ENCODE measurements around the gene C1orf52.

Gene C1orf52

GRCh38 chr1:85219853-85220610, 39.4 kb downstream of the C1orf52 start:
- TF ChIP-seq, protein P1, sequence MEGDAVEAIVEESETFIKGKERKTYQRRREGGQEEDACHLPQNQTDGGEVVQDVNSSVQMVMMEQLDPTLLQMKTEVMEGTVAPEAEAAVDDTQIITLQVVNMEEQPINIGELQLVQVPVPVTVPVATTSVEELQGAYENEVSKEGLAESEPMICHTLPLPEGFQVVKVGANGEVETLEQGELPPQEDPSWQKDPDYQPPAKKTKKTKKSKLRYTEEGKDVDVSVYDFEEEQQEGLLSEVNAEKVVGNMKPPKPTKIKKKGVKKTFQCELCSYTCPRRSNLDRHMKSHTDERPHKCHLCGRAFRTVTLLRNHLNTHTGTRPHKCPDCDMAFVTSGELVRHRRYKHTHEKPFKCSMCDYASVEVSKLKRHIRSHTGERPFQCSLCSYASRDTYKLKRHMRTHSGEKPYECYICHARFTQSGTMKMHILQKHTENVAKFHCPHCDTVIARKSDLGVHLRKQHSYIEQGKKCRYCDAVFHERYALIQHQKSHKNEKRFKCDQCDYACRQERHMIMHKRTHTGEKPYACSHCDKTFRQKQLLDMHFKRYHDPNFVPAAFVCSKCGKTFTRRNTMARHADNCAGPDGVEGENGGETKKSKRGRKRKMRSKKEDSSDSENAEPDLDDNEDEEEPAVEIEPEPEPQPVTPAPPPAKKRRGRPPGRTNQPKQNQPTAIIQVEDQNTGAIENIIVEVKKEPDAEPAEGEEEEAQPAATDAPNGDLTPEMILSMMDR (IDR thresholded peaks at IDR 0.05; ENCODE audit: insufficient read depth, low read length) = no peak
- no peak for TF ChIP-seq GABPA (IDR thresholded peaks at IDR 0.05; ENCODE audit: low read depth)
- TF ChIP-seq REST (IDR thresholded peaks at IDR 0.05; ENCODE audit: insufficient replicate concordance, low read depth) = no peak
- TF ChIP-seq SPI1 (IDR thresholded peaks at IDR 0.05; ENCODE audit: borderline replicate concordance, low read depth) = no peak
- no peak for TF ChIP-seq POLR2AphosphoS5 (IDR thresholded peaks at IDR 0.05; ENCODE audit: low read depth)
- Histone ChIP-seq H3K27me3 (ENCODE audit: insufficient read depth, poor library complexity, severe bottlenecking) (peaks cover 2% of the 10 kb centered on the region), H3K27ac (replicated peaks) (no peak overlapping the region), H3K4me3 (replicated peaks; ENCODE audit: insufficient read depth, low read length) (no peak overlapping the region)
- no peak for DNase-seq (ENCODE audit: low read depth in 1 of 2, low spot score in 1 of 2)

DNA sequence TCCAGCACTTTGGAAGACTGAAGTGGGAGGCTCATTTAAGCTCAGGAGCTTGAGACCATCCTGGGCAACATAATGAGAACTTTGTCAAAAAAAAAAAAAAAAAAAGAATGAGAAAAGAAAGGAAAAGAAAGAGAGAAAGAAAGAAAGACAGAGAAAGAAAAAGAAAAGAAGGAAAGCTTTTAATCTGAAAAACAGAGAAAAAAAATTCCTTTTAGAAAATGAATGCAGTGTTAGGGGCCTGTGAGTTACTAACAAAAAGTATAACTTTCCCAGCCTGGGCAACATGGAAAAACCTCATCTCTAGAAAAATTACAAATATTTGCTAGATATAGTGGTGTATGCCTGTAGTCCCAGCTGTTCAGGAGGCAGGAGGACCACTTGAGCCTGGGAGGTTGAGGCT, 42.8 kb downstream of the C1orf52 start:
- no peak for DNase-seq (ENCODE audit: low read depth in 1 of 2, low spot score in 1 of 2)
- Histone ChIP-seq H3K27me3 (ENCODE audit: insufficient read depth, poor library complexity, severe bottlenecking) (peaks cover 5% of the 10 kb centered on the region), H3K27ac (replicated peaks) (no peak overlapping the region), H3K4me3 (replicated peaks; ENCODE audit: insufficient read depth, low read length) (no peak overlapping the region)
- TF ChIP-seq SPI1 (IDR thresholded peaks at IDR 0.05; ENCODE audit: borderline replicate concordance, low read depth) (no peak), GABPA (IDR thresholded peaks at IDR 0.05; ENCODE audit: low read depth) (no peak), POLR2AphosphoS5 (IDR thresholded peaks at IDR 0.05; ENCODE audit: low read depth) (no peak), REST (IDR thresholded peaks at IDR 0.05; ENCODE audit: insufficient replicate concordance, low read depth) (no peak)
- TF ChIP-seq, protein P1 (IDR thresholded peaks at IDR 0.05; ENCODE audit: insufficient read depth, low read length) = no peak

- H3K27me3 ChIP-seq (ENCODE audit: insufficient read depth, poor library complexity, severe bottlenecking) = peaks cover 5% of the 10 kb centered on the region
- no peak overlapping the region for H3K4me3 ChIP-seq (replicated peaks; ENCODE audit: insufficient read depth, low read length)
- no peak for DNase-seq (ENCODE audit: low read depth in 1 of 2, low spot score in 1 of 2)
- no peak overlapping the region for H3K27ac ChIP-seq (replicated peaks)
- TF ChIP-seq SPI1 (IDR thresholded peaks at IDR 0.05; ENCODE audit: borderline replicate concordance, low read depth) (no peak), REST (IDR thresholded peaks at IDR 0.05; ENCODE audit: insufficient replicate concordance, low read depth) (no peak), GABPA (IDR thresholded peaks at IDR 0.05; ENCODE audit: low read depth) (no peak), POLR2AphosphoS5 (IDR thresholded peaks at IDR 0.05; ENCODE audit: low read depth) (no peak)
- TF ChIP-seq, protein P1 (IDR thresholded peaks at IDR 0.05; ENCODE audit: insufficient read depth, low read length) = no peak
These were observed 44.8 kb downstream of the C1orf52 start for GRCh38 chr1:85214654-85215053.
